HAP-1 (cell line): ENCODE data around the gene SREK1.

Source experiments
- DNase-seq, 2 experiments: peaks; one replicate each; pipeline ENCODE4 v3.0.0-alpha.2; 2016 to 2020; ENCODE audit warnings: low spot score in 2 of 2
- H3K27me3 ChIP-seq: fragments of 250-450 bp; sonication (Bioruptor Pico); 2 replicates; pipeline ENCODE4 v1.5.1; 2020; ENCODE audit warnings: low read depth, mild to moderate bottlenecking, moderate library complexity
- H3K36me3 ChIP-seq: fragments of 250-450 bp; sonication (Bioruptor Pico); replicated peaks from 2 replicates; pipeline ENCODE4 v1.5.1; 2020; ENCODE audit warnings: mild to moderate bottlenecking
- H3K4me1 ChIP-seq: fragments of 250-450 bp; sonication (Bioruptor Pico); 2 replicates; pipeline ENCODE4 v1.5.1; 2020; ENCODE audit warnings: mild to moderate bottlenecking
- H3K4me3 ChIP-seq: fragments of 250-450 bp; sonication (Bioruptor Pico); 2 replicates; pipeline ENCODE4 v1.5.1; 2020; ENCODE audit warnings: mild to moderate bottlenecking, moderate library complexity
- H3K9me3 ChIP-seq: fragments of 250-450 bp; sonication (Bioruptor Pico); 2 replicates; pipeline ENCODE4 v1.5.1; 2020; ENCODE audit warnings: mild to moderate bottlenecking, moderate library complexity
- in situ Hi-C: fragments of 300-500 bp; cut with MboI; formaldehyde crosslinking; loops from 3 replicates; pipeline ENCODE4 v1.14.3; 2020; ENCODE audit warnings: low sequenced_read_pairs, inconsistent platforms, mixed read lengths

The SREK1 gene

DNA sequence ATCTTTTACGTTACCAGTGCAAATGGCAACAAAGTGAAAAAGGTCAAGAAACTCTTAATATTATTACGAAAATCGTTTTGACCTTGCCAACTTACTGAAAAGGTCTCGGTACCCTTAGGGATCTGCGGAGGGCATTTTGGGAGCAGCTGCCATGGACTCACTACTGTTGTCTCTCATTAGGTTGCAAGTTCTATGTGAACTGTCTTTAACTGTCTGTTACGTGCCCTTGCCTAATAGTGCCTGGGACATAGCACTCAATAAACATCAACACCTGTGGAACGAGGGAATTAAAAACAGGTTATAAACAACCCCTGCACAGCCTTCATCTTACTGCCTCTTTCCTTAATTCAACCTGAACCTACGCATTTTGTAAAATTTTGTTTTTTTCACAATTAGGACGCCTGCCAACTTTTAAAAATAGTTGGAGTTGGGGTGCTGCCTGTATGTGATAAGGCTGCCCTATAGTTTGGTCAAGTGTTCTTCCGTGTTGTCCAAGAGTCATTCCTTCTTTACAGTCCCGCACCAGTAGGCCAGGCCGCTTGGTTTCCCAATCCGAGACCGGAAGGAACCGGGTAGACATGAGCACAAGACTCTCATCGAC, 527 bp upstream of the SREK1 start:
- peak overlapping the region; percentile 98 for H3K4me3 ChIP-seq
- H3K9me3 ChIP-seq = no peaks in the 10 kb centered on the region
- no peak for DNase-seq
- no peaks in the 10 kb centered on the region for H3K27me3 ChIP-seq
- H3K4me1 ChIP-seq = peaks cover 12% of the 10 kb centered on the region
- H3K36me3 ChIP-seq = peaks cover 3% of the 10 kb centered on the region
- in situ Hi-C loops = no loop called here

DNA sequence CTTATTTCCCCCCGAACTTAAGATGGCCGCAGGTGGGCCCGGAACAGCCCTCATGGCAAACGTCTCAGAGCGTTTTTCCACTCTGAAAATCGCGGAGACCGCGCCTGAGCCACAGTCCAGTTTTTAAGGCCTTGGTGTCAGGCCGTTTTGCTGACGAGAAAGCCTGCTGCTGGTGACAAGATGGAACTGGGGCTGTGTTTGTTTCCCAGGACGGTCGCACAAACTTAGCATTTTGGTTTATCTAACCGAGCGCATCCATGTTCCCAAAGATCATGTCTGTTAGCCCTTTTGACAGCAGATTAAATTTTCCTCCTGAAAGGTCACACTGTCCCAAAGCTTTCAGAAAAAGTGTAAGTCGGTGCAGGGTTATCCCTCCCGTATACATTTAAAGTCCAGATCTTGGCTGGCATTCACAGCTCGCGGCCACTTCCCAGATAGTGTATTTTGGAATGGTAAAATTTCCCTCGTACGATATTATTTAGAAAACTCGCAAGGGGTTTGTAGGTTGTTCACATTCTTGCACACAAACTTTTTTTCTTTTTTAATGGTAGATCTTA, 812 bp downstream of the SREK1 start:
- DNase-seq = peak in 1 of 2 experiments; percentile 8
- Histone ChIP-seq H3K4me3 (peak overlapping the region; percentile 98), H3K36me3 (peaks cover 3% of the 10 kb centered on the region), H3K27me3 (no peaks in the 10 kb centered on the region), H3K4me1 (peaks cover 12% of the 10 kb centered on the region), H3K9me3 (no peaks in the 10 kb centered on the region; the same call in 1 of the 2 replicates)
- in situ Hi-C loops = no loop called here

DNA sequence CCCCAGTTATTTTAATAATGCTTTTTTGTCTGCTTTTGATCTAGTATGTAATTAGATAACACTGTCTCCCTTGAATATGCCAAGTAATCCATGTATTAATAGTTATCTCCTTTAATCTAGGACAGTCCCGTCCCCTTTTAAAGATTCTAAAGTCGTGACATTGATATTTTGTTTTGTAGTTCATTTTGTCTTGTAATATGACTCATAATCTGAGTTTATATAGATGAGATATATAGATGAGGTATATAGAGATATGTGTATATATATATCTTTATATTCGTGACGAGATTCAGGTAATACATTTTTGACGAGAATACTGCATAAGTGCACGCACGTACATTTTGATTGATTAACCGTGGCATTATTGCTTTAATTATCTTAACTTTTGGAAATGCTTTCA, 1.6 kb downstream of the SREK1 start:
- peaks cover 3% of the 10 kb centered on the region for H3K36me3 ChIP-seq
- H3K27me3 ChIP-seq = no peaks in the 10 kb centered on the region
- H3K4me1 ChIP-seq = peaks cover 12% of the 10 kb centered on the region
- peak overlapping the region; percentile 98 for H3K4me3 ChIP-seq
- DNase-seq = no peak
- in situ Hi-C loops = no loop called here
- no peaks in the 10 kb centered on the region; the same call in 1 of the 2 replicates for H3K9me3 ChIP-seq

DNA sequence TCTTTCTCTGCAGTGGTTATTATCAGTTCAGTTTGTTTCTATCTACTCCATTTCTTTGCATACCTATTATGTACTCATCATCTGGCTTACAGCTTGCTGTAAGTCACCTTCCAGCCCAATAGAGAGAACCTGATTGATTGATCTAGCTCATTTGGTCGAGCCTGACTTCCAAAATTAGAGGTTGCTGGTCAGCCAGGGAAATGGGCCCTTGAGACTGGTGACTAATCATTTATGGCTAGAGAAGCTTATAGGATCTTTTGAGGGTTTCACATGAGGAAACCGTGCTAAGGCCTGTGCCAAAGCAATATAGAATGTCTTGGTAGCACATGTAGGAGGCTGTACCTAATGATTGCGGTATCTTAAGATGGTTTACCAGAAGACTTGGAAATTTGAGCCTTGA, 5.8 kb downstream of the SREK1 start:
- in situ Hi-C loops = loop anchor here (25.0 kb wide), 1 partner anchor 413 kb away; no protein-coding TSS in a partner anchor
- no peaks in the 10 kb centered on the region for H3K27me3 ChIP-seq
- H3K9me3 ChIP-seq = no peaks in the 10 kb centered on the region; the same call in 1 of the 2 replicates
- no peak for DNase-seq
- H3K36me3 ChIP-seq = peaks cover 7% of the 10 kb centered on the region
- peaks cover 30% of the 10 kb centered on the region for H3K4me1 ChIP-seq
- H3K4me3 ChIP-seq = no peak overlapping the region

DNA sequence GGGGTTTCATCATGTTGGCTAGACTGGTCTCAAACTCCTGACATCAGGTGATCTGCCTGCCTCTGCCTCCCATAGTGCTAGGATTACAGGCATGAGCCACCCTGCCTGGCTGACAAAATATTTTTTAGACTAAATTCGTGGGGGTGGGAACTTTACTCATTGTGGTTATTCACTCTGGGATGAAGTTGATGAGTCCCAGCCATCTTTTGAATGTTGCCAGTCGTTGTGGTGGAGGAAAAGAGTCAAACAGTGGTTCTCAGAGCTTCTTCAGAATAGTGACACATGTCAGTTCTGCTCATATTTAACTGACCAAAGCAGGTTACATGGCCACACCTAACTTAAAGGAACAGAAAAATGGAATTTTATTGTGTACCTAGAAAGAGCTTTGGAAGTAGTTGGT, 6.9 kb downstream of the SREK1 start:
- Histone ChIP-seq H3K4me3 (no peak overlapping the region), H3K27me3 (no peaks in the 10 kb centered on the region), H3K4me1 (peaks cover 28% of the 10 kb centered on the region), H3K9me3 (no peaks in the 10 kb centered on the region; the same call in 1 of the 2 replicates), H3K36me3 (peaks cover 7% of the 10 kb centered on the region; the same call in 1 of the 2 replicates)
- in situ Hi-C loops = loop anchor here (25.0 kb wide), 1 partner anchor 414 kb away; no protein-coding TSS in a partner anchor
- no peak for DNase-seq

DNA sequence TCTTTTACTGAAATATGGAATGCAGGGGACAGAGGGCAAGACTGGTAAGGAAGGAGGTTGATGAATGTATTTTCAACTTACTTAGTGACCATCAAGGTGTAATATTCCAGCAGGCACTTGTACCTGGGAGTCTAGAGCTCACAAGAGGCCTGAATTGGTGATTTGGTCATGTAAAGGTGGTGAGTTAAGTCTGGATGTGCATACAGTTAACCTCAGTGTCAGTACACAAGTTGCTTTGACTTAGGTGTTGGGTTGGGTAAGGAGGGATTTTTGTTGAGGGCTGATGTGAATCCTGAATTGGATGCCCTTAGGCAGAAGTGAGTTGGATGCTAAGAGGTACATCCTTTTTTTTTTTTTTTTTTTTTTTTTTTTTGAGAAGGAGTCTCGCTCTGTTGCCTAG, 7.4 kb downstream of the SREK1 start:
- Histone ChIP-seq H3K4me3 (no peak overlapping the region), H3K9me3 (no peaks in the 10 kb centered on the region; the same call in 1 of the 2 replicates), H3K27me3 (no peaks in the 10 kb centered on the region), H3K36me3 (peaks cover 9% of the 10 kb centered on the region; the same call in 1 of the 2 replicates), H3K4me1 (peaks cover 25% of the 10 kb centered on the region)
- in situ Hi-C loops = loop anchor here (25.0 kb wide), 1 partner anchor 414 kb away; no protein-coding TSS in a partner anchor
- no peak for DNase-seq

DNA sequence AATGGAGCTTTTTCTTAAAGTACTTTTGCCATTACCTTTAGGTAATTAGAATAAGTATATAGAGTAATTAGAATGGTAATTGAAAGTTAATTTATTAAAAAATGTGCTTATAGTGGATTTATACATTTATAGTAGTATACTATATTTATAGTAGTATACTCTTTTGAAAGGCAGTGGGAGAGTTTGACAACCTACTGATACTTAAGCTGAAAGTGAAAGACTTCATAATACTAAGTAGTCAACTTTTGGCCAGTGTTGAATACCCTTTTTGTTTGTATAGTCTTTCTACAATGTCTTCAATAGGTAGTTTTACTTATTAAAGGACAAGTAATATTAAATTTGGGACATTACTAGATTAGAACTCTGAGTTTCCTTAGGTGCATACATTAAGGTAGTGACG, 12.9 kb downstream of the SREK1 start:
- Histone ChIP-seq H3K27me3 (no peaks in the 10 kb centered on the region), H3K36me3 (peaks cover 29% of the 10 kb centered on the region), H3K4me3 (no peak overlapping the region), H3K4me1 (peaks cover 23% of the 10 kb centered on the region), H3K9me3 (no peaks in the 10 kb centered on the region)
- no peak for DNase-seq
- in situ Hi-C loops = loop anchor here (25.0 kb wide), 1 partner anchor 420 kb away; no protein-coding TSS in a partner anchor

DNA sequence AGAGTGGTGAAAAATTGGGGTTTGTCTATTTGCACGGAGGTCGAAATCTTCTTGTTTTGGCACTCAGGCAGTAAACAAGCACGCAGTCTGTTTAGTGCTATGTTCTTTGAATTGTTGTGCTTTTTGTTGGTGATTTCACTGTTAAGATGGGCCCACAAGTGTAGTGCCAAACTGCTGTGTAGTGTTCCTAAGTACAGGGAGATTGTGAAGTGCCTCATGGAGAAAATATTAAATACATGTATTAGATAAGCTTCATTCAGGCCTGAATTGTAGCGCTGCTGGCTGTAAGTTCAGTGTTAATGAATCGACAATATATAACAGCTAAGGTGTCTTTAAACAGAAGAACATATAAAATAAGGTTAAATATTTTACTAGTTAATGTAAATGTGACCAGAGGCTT, 17.3 kb downstream of the SREK1 start:
- no peak overlapping the region for H3K4me3 ChIP-seq
- DNase-seq = no peak
- no peaks in the 10 kb centered on the region for H3K27me3 ChIP-seq
- in situ Hi-C loops = loop anchor here (25.0 kb wide), 1 partner anchor 424 kb away; no protein-coding TSS in a partner anchor
- H3K9me3 ChIP-seq = no peaks in the 10 kb centered on the region
- peaks cover 55% of the 10 kb centered on the region for H3K36me3 ChIP-seq
- no peaks in the 10 kb centered on the region for H3K4me1 ChIP-seq

DNA sequence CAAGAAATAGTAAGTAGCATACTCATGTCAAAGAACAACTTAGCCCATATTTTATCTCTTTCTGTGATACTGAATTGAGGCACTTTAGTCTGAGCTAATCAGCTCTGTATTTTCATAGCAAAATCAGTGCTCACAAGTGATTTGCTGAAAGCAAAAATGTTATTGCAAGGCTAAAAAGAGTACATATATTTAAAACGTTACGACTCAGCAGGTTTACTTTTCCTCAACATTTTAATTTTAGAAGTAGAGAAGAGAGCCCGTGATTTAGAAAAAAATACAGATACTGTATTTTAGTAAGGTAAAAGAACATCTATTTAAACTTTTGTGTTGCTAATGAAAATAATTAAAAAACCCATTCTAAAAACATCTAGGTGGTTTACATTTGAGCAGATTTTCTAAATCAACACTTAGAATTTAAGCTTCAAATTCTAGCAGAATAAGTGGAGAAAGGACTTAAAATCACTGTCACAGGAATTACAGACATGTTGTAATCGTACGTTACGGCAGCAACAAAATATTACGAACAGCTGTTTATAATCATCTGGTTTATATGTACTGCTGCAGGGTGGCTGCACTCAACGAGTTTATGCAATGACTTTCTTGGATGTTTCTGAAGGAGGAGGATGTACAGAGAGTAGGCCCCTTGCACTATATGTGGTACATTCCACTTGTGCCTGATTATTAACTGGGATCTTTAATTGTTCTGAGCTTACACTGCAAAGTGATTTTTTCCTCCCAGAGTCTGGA, 20.1 kb downstream of the SREK1 start:
- H3K27me3 ChIP-seq = no peaks in the 10 kb centered on the region
- H3K36me3 ChIP-seq = peaks cover 52% of the 10 kb centered on the region
- DNase-seq = no peak
- no peaks in the 10 kb centered on the region for H3K9me3 ChIP-seq
- H3K4me3 ChIP-seq = no peak overlapping the region
- H3K4me1 ChIP-seq = no peaks in the 10 kb centered on the region
- in situ Hi-C loops = loop anchor here (25.0 kb wide), 1 partner anchor 427 kb away; no protein-coding TSS in a partner anchor

DNA sequence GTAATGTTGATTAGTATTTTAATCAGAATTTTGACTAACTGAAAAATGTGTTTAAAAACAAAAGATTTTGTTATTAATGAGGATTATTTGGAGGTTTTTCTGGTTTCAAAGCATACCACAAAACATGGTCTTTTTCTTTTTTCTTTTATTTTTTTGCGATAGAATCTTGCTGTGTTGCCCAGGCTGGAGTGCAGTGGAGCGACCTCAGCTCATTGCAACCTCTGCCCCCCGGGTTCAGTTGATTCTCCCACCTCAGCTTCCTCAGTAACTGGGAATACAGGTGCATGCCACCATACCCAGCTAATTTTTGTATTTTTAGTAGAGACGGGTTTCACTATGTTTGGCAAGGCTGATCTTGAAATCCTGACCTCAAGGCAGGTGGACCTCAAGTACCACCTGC, 24.1 kb downstream of the SREK1 start:
- Histone ChIP-seq H3K36me3 (peaks cover 45% of the 10 kb centered on the region), H3K4me1 (no peaks in the 10 kb centered on the region)

DNA sequence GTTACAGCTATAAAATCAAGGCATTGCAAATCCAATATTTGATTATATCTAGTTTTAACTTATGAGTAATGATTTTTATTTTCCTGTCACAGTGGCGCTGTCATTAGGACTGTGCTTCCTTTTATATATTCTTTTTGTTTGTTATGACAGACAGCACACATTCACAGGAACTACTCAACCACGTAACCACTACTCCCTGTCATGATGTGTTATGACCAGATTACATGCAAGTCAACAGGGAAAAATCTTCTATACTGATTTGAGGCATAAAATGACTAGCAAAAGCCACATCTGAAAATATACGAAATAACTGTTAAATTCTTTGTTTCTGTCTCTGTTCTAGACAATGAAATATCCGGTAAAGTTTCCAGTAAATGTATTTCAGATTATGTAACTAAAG, 25.4 kb downstream of the SREK1 start:
- no peak for DNase-seq

More for the DNA sequence above, 24.1 kb downstream of the SREK1 start:
- DNase-seq = no peak
- in situ Hi-C loops = loop anchor here (25.0 kb wide), 1 partner anchor 431 kb away; no protein-coding TSS in a partner anchor
- Histone ChIP-seq H3K4me3 (no peak overlapping the region), H3K27me3 (no peaks in the 10 kb centered on the region), H3K9me3 (no peaks in the 10 kb centered on the region)

DNA sequence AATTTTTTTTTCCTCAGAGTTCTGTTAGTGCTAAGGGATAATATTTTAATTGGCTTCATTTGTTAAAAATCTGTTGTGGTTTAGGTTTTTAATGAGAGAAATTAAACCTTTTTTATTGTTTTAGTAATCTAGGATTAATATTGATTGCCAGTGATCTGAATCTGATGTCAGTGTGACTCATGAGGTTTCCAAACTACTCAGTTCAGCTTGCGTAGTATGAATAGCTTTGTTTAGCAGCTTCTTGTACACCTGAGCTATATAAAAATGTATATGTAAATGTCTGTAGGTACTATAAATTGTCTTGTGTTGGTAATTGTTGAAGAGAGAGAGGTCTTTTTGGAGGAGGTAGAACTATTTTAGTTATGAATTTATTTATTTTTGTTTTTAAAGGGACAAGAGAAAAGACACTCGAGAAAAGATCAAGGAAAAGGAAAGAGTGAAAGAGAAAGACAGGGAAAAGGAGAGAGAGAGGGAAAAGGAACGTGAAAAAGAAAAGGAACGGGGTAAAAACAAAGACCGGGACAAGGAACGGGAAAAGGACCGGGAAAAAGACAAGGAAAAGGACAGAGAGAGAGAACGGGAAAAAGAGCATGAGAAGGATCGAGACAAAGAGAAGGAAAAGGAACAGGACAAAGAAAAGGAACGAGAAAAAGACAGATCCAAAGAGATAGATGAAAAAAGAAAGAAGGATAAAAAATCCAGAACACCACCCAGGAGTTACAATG, 26.3 kb downstream of the SREK1 start:
- no peaks in the 10 kb centered on the region for H3K27me3 ChIP-seq
- peaks cover 8% of the 10 kb centered on the region for H3K4me1 ChIP-seq
- no peak overlapping the region for H3K4me3 ChIP-seq
- DNase-seq = no peak
- in situ Hi-C loops = loop anchor here (25.0 kb wide), 1 partner anchor 433 kb away; no protein-coding TSS in a partner anchor
- no peaks in the 10 kb centered on the region for H3K9me3 ChIP-seq
- H3K36me3 ChIP-seq = peaks cover 44% of the 10 kb centered on the region

More for the DNA sequence above, 25.4 kb downstream of the SREK1 start:
- Histone ChIP-seq H3K4me3 (no peak overlapping the region), H3K27me3 (no peaks in the 10 kb centered on the region), H3K4me1 (peaks cover 7% of the 10 kb centered on the region), H3K9me3 (no peaks in the 10 kb centered on the region), H3K36me3 (peaks cover 40% of the 10 kb centered on the region)
- in situ Hi-C loops = loop anchor here (25.0 kb wide), 1 partner anchor 432 kb away; no protein-coding TSS in a partner anchor
